OCI-LY3 (cell line): ENCODE measurements around the gene NRXN3.

Experiments used
- EZH2phosphoT487 ChIP-seq: fragments of 200-600 bp; shearing (Covaris generic); IDR thresholded peaks from 2 replicates; pipeline ENCODE4 v1.6.1; 2018; ENCODE audit warnings: antibody characterized with exemption, mixed run types, low read depth
- TF ChIP-seq, protein P1 (sequence below): fragments of 200-600, 300-600 bp; sonication (generic); IDR thresholded peaks from 2 replicates; pipeline ENCODE4 v1.5.1; 2014; ENCODE audit warnings: antibody characterized with exemption, low read length, low read depth

DNA sequence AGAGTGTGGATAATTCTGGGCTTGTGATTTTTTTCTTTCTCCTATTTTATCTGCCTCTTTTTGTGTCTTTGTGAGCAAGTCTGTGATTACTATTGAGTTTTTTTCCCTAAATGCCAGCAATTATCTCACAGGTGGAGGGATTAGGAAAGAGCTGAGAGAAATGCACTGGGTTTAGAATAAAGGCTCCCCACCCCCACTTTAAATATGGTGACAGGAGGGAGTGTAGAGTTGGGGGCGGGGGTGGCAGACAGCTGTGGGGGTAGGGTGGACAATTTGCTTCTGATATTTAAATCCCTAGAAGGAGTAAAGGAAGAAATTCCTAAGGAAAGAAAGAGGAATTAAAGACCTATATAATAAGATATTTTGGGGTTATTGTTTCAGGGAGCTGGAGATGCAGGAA, 145.9 kb downstream of the NRXN3 start:
- TF ChIP-seq, protein P1, sequence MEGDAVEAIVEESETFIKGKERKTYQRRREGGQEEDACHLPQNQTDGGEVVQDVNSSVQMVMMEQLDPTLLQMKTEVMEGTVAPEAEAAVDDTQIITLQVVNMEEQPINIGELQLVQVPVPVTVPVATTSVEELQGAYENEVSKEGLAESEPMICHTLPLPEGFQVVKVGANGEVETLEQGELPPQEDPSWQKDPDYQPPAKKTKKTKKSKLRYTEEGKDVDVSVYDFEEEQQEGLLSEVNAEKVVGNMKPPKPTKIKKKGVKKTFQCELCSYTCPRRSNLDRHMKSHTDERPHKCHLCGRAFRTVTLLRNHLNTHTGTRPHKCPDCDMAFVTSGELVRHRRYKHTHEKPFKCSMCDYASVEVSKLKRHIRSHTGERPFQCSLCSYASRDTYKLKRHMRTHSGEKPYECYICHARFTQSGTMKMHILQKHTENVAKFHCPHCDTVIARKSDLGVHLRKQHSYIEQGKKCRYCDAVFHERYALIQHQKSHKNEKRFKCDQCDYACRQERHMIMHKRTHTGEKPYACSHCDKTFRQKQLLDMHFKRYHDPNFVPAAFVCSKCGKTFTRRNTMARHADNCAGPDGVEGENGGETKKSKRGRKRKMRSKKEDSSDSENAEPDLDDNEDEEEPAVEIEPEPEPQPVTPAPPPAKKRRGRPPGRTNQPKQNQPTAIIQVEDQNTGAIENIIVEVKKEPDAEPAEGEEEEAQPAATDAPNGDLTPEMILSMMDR: no peak
- TF ChIP-seq EZH2phosphoT487: no peak
